Femur (tissue), 1 donor: ENCODE data around the gene KLHL22.
A peak's percentile ranks its signal among the peaks of the same experiment; 100 is the strongest.

Experiments
- DNase-seq: peaks from one replicate; pipeline ENCODE4 v3.0.0-alpha.2; 2017

The KLHL22 gene

GRCh38 chr22:20442485-20443284, 52.9 kb downstream of the KLHL22 start:
- DNase-seq: no peak

DNA sequence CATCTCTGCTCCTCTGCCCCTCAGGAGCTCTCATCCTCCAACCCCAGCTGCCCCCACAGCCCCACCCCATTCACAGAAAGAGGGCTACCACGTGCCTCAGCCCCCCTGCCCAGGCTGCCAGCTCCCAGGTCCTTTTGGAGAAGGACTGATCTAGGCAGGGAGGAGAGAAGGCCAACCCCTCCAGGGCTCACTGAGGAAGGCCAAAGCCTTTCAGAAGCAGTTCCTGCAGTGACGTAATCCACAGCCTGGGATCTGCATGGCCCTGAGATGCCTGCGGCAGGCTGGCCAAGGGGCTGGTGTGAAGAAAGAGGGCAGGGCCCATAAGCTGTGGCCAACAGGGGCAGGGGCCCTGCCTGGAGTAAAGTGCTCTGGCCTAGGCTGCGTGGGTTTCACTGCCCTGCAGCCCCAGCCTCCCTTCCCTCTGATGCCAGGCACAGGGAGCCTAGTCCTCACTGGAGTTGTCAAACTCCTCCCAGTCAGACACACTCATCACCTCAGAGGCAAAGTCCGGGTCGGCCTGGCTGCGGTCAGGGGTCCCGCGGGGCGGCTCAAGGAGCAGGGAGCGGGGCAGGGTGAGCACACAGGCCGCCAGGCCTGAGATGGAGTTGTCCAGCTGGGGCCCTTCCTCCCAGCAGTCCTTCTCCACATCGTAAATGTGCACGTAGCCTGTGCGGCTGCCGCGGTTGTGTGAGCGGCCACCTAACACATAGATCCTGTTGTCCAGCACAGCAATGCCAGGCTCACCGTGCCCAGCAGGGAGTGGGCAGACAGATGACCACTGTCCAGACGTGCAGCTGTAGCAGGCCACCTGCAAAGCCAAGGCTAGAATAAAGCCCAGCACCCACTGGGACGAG, 53.7 kb downstream of the KLHL22 start:
- DNase-seq: no peak

- DNase-seq: no peak
These were observed 54.7 kb downstream of the KLHL22 start for GRCh38 chr22:20440637-20441591.

DNA sequence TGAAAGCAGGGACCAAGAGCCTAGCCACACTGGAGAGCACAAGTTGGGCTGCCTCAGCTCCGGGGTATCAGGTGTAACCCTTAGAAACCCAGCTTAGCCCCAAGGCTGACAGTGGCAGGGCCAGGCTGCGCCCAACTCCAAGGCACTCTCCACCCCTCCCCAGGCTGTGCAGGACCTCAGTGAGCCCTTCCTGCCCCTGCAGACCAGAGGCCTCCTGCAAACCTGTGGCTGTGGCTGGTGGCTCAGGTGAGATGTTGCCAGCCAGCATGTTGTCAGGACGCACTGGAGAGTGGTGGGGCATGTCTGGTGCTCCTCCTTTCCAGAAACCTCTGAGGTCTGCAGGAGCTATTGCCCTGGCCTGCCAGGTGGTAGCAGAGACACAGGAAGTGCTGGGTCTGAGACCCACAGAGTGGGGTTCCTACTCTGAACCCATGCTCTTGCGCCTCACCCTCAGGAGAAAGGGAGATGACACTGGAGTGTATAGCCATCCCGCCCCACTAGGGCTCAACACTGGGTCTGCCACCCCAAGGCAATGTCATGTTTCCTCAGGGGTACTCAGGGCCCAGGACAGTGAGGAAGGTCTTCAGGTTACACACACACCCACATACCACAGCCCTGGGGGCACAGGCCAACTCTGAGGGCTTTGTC, 55.5 kb downstream of the KLHL22 start:
- no peak for DNase-seq

DNA sequence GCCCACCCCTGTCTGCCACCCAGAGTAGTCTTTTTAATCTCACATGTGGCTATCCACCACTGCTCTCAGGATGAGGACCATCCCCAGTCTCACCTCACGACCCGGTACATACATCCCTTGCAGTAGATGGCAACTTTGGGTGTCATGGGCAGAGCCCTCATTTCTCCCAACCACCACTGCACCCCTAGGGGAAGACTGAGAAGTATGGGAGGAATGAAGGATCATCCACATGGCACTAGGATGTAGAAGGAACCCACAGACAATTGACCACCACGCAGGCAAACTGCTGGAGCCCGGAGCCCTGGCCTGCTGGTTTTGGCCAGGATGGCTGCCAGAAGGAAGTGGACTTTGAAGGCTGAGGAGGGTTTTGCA, 56.1 kb downstream of the KLHL22 start:
- no peak for DNase-seq

DNA sequence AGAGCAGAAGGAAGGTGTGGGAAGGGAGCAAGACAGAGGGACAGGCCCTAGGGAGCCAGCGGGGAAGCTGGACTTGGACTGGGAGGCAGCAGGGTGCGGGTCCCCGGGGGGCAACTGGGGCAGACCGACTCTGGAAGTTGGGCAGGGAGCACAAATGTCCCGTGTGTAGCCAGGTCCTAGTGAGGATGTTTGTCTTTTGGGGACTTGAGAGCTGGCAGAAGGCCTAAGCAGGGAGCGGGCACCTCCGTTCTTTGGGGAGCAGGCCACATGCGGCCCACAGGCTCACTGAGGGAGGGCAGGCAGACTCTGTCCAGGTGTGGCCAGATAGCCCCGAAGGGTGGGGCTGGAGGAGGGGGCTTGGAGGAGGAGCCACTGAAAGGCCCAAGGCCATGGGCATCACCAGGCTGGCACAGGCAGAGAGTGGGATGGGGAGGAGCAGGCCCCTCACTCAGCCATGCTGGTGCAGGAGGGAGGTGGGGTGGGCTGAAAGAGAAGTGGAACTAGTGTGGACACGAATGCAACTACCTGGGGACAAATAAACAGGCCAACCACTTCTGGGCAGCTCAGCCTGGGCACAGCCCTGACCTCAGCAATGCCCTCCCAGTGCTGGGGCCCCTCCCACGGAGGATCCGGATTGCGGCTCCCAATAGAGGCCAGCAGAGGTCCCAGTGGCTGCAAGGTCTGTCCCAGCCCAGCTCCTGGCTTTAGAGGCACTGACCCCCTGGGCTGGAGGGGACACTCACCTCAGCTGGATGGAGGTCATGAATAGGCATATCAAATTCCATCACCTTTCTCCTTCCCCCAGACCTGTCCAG, 56.7 kb downstream of the KLHL22 start:
- DNase-seq: peak; percentile 50

- DNase-seq: no peak
These were observed 57.2 kb downstream of the KLHL22 start for GRCh38 chr22:20438427-20438677.

GRCh38 chr22:20437613-20438426, 57.8 kb downstream of the KLHL22 start, which contains the start of gene SCARF2:
Gene SCARF2, minus strand, starts transcription at chr22:20437825. Its CDS starts 71 bp downstream, at chr22:20437754.
- DNase-seq: peak; percentile 89

- no peak for DNase-seq
These were observed 58.6 kb downstream of the KLHL22 start for GRCh38 chr22:20436768-20437612.

GRCh38 chr22:20436307-20436767, 59.3 kb downstream of the KLHL22 start:
- peak; percentile 76 for DNase-seq

GRCh38 chr22:20435436-20436306, 59.9 kb downstream of the KLHL22 start:
- no peak for DNase-seq

DNA sequence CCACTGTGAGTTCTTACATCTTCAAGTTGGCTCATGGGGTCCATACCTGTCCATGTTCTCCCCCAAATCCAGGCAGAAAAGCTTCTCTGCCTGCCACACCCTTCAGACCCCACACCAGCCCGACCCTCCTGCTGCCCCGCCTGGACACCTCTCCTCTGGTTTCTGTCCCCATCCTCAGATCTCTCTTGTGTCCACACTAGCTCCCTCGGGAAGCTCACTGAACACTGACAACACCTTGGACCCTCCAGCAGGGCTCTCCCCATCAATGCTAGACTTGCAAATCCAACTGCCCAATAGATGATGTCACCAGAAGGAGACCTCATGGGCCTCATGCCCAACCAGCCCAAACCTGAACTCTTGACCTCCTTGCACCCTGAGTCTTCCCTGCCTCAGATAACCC, 60.8 kb downstream of the KLHL22 start:
- DNase-seq: no peak

DNA sequence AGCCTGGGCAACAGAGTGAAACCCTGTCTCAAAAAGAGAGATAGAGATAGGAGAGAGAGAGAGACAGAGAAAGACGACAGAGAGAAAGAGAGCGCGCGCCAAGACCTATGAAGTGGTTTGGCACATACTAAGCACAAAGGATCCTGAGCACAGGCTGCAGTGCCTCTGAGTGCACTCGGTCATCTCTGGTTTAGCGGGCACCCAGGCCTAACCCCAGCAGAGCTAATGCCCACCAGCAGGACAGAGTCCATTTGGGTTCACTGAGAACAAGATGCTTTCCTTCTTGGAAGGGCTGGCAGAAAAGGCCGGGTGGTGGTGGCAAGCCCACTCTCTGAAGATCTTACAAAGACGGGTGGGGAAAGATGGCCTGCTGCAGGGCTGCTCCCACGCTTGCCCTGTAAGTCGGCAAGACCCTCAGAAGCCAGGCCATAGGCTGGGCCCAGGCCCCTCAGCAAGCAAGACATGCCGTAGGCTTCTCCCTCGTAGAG, 61.3 kb downstream of the KLHL22 start:
- no peak for DNase-seq

- DNase-seq: no peak
These were observed 61.8 kb downstream of the KLHL22 start for GRCh38 chr22:20433686-20434241.

GRCh38 chr22:20433191-20433590, 62.4 kb downstream of the KLHL22 start:
- no peak for DNase-seq

- DNase-seq: no peak
These were observed 63.3 kb downstream of the KLHL22 start for GRCh38 chr22:20432244-20432686.

- no peak for DNase-seq
These were observed 63.9 kb downstream of the KLHL22 start for GRCh38 chr22:20431511-20432192.
